ENCODE measurements around the gene FAAP100.

The FAAP100 gene

DNA sequence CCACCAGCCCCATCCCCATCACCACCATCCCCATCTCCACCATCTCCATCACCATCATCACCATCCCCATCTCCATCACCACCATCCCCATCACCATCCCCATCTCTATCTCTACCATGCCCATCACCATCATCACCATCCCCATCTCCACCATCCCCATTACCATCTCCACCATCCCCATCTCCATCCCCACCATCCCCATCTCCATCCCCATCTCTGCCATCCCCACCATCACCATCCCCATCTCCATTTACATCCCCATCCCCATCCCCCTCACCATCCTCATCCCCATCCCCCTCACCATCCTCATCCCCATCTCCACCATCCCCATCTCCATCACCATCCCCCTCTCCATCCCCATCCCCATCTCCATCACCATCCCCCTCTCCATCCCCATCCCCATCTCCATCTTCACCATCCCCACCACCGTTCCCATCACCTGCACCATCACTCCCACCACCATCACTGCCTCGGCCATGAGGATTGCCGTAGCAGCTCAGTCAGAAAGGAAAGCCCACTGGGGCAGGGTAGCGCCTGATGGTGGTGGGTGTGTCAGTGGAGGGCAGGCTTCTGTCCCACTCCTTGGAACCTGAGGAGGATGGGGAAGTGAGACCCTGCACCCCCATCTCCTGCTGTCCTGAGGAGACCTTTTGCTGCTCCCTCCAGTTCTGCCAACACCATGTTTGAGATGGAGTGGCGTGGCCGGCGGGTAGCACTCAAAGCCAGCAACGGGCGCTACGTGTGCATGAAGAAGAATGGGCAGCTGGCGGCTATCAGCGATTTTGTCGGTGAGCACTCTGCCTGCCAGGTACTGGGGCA, 16.5 kb downstream of the FAAP100 start:
- POLR2A ChIA-PET = interaction anchor here (0.8 to 1.7 kb wide), 3 partner anchors 11 to 19 kb away, joined by 3 to 4 read pairs (median 4); no protein-coding TSS in a partner anchor
- no peak for DNase-seq (ENCODE audit: extremely low spot score)
- CTCF ChIA-PET = no interaction called here
- no peak for TF ChIP-seq ELF4 (IDR thresholded peaks at IDR 0.05)
- TF ChIP-seq HDGF (IDR thresholded peaks at IDR 0.05; ENCODE audit: borderline replicate concordance) = no peak
- TF ChIP-seq TARDBP (IDR thresholded peaks at IDR 0.05) = no peak
- no peak for TF ChIP-seq CTBP1 (IDR thresholded peaks at IDR 0.05; ENCODE audit: borderline replicate concordance)
- TF ChIP-seq ARNT (IDR thresholded peaks at IDR 0.05) = no peak
- TF ChIP-seq LEF1 (IDR thresholded peaks at IDR 0.05; ENCODE audit: borderline replicate concordance) = no peak
- no peak for TF ChIP-seq BHLHE40 (IDR thresholded peaks at IDR 0.05; ENCODE audit: borderline replicate concordance)
- no peak for TF ChIP-seq PKNOX1 (IDR thresholded peaks at IDR 0.05)
- TF ChIP-seq L3MBTL2 (conservative IDR thresholded peaks at IDR 0.05) = no peak
- TF ChIP-seq SUZ12 (IDR thresholded peaks at IDR 0.05) = no peak
- TF ChIP-seq ZNF384 (IDR thresholded peaks at IDR 0.05) = no peak
- no peak for TF ChIP-seq FOXM1 (IDR thresholded peaks at IDR 0.05; ENCODE audit: borderline replicate concordance)
- no peak for TF ChIP-seq SP1 (IDR thresholded peaks at IDR 0.05)

DNA sequence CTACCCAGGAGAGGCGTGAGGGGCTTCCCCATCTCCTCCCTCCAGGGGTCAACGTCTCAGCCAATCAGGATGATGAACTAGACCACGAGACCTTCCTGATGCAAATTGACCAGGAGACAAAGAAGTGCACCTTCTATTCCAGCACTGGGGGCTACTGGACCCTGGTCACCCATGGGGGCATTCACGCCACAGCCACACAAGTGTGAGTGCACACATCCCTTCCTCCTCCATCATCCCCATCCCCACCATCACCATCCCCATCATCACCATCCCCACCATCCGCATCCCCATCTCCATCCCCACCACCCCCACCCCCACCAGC, 17.2 kb downstream of the FAAP100 start:
- DNase-seq (ENCODE audit: extremely low spot score) = no peak
- TF ChIP-seq BHLHE40 (IDR thresholded peaks at IDR 0.05; ENCODE audit: borderline replicate concordance) (no peak), LEF1 (IDR thresholded peaks at IDR 0.05; ENCODE audit: borderline replicate concordance) (no peak), ELF4 (IDR thresholded peaks at IDR 0.05) (no peak), ZNF384 (IDR thresholded peaks at IDR 0.05) (no peak), PKNOX1 (IDR thresholded peaks at IDR 0.05) (no peak), TARDBP (IDR thresholded peaks at IDR 0.05) (no peak), FOXM1 (IDR thresholded peaks at IDR 0.05; ENCODE audit: borderline replicate concordance) (no peak), FOXA1 (IDR thresholded peaks at IDR 0.05) (no peak), FOXK2 (IDR thresholded peaks at IDR 0.05) (no peak), CTBP1 (IDR thresholded peaks at IDR 0.05; ENCODE audit: borderline replicate concordance) (no peak), L3MBTL2 (conservative IDR thresholded peaks at IDR 0.05) (no peak), HDGF (IDR thresholded peaks at IDR 0.05; ENCODE audit: borderline replicate concordance) (no peak), ARNT (IDR thresholded peaks at IDR 0.05) (no peak), NFRKB (IDR thresholded peaks at IDR 0.05) (no peak), SP1 (IDR thresholded peaks at IDR 0.05) (no peak)
- CTCF ChIA-PET = no interaction called here
- POLR2A ChIA-PET = no interaction called here

GRCh38 chr17:81534157-81535006, 17.8 kb downstream of the FAAP100 start:
- POLR2A ChIA-PET = interaction anchor here (0.8 to 1.3 kb wide), 3 partner anchors 10 to 82 kb away, joined by 3 to 4 read pairs (median 3); partner anchors contain the start of gene FAAP100
- TF ChIP-seq ZNF384 (IDR thresholded peaks at IDR 0.05) = no peak
- CTCF ChIA-PET = no interaction called here
- DNase-seq (ENCODE audit: extremely low spot score) = no peak

DNA sequence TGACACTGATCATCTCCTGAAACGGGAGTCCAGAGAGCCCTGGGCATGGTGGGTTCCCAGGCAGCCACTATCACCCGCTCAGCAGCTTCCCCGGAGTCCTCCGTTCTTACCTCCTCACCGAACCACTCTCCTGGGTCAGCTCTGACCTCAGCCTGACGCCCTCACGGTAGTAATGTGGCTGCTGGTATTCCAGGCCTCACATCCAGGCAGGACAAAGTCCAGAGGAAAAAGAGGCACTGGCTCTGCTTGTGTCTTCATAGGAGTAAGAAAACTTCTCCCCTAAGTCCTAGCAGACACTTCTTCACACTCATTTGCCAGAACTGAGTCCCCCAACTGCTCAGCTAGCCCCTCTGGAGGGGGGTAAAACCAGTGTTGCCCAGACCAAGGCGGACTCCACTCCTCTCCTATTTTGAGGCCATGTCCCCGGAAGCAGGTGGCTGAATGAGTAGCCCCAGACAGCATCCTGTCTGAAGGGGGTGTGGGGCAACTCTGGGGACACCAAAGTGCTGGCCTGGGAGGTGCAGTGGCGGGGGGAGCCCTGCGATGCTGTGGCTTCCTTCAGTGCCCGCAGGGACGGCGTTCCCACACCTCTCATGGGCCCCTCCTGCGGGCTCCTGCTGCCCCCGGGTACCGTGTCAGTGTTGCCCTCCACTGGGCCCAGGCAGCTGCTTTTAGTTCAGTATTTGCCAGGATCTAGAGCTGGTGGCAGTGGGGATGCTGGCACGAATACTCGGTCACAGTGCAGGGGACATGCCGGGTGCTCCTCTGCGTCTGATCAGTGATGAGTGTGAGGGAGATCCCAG, 18.6 kb downstream of the FAAP100 start:
- TF ChIP-seq BHLHE40 (IDR thresholded peaks at IDR 0.05; ENCODE audit: borderline replicate concordance) = no peak
- no peak for TF ChIP-seq ELF4 (IDR thresholded peaks at IDR 0.05)
- TF ChIP-seq TARDBP (IDR thresholded peaks at IDR 0.05) = no peak
- no peak for TF ChIP-seq ARNT (IDR thresholded peaks at IDR 0.05)
- no peak for TF ChIP-seq FOXA1 (IDR thresholded peaks at IDR 0.05)
- no peak for TF ChIP-seq FOXM1 (IDR thresholded peaks at IDR 0.05; ENCODE audit: borderline replicate concordance)
- no peak for TF ChIP-seq FOXK2 (IDR thresholded peaks at IDR 0.05)
- no peak for TF ChIP-seq SUZ12 (IDR thresholded peaks at IDR 0.05)
- no peak for TF ChIP-seq PKNOX1 (IDR thresholded peaks at IDR 0.05)
- TF ChIP-seq LEF1 (IDR thresholded peaks at IDR 0.05; ENCODE audit: borderline replicate concordance) = no peak
- no peak for TF ChIP-seq SP1 (IDR thresholded peaks at IDR 0.05)
- TF ChIP-seq NFRKB (IDR thresholded peaks at IDR 0.05) = no peak
- no peak for TF ChIP-seq ZNF384 (IDR thresholded peaks at IDR 0.05)
- no peak for TF ChIP-seq HDGF (IDR thresholded peaks at IDR 0.05; ENCODE audit: borderline replicate concordance)
- TF ChIP-seq L3MBTL2 (conservative IDR thresholded peaks at IDR 0.05) = no peak
- TF ChIP-seq CTBP1 (IDR thresholded peaks at IDR 0.05; ENCODE audit: borderline replicate concordance) = no peak
- DNase-seq (ENCODE audit: extremely low spot score) = no peak
- ChIA-PET POLR2A (interaction anchor here (0.8 to 1.3 kb wide), 3 partner anchors 11 to 81 kb away, joined by 3 to 4 read pairs (median 3); partner anchors contain the start of gene FAAP100), CTCF (no interaction called here)

Data from HEK293T (cell line).